H9 (cell line): ENCODE data around the gene UQCRHL. TPM values are rescaled to one million over a fixed set of nuclear protein-coding genes. Genes with fewer than 3 reads are reported as not detected.

Source experiments
- DNase-seq: peaks from one replicate; pipeline ENCODE4 v3.0.0-alpha.2; 2017
- H2AFZ ChIP-seq: one replicate; pipeline ENCODE4 v1.6.1; 2013; ENCODE audit warnings: mild to moderate bottlenecking, low read length, control low read depth, moderate library complexity
- H2AK5ac ChIP-seq: 2 replicates; pipeline ENCODE4 v1.6.1; 2013; ENCODE audit warnings: low read length, control low read depth, mixed read lengths; ENCODE audit not compliant: insufficient read length
- H2BK120ac ChIP-seq: one replicate; pipeline ENCODE4 v1.6.1; 2013; ENCODE audit warnings: low read depth, mild to moderate bottlenecking, low read length, control low read depth, inconsistent platforms; ENCODE audit not compliant: poor library complexity, severe bottlenecking
- H2BK12ac ChIP-seq: 2 replicates; pipeline ENCODE4 v1.6.1; 2013; ENCODE audit warnings: low read length, control low read depth, mixed read lengths, low read depth; ENCODE audit not compliant: insufficient read length
- H2BK15ac ChIP-seq: 2 replicates; pipeline ENCODE4 v1.6.1; 2013; ENCODE audit warnings: low read depth, low read length, control low read depth
- H2BK20ac ChIP-seq: one replicate; pipeline ENCODE4 v1.6.1; 2013; ENCODE audit warnings: low read depth, mild to moderate bottlenecking, low read length, control low read depth, inconsistent platforms; ENCODE audit not compliant: poor library complexity, severe bottlenecking
- H2BK5ac ChIP-seq: 2 replicates; pipeline ENCODE4 v1.6.1; 2013; ENCODE audit warnings: low read length, control low read depth, mixed read lengths; ENCODE audit not compliant: insufficient read length
- H3K14ac ChIP-seq: 2 replicates; pipeline ENCODE4 v1.6.1; 2013; ENCODE audit warnings: low read length, control low read depth; ENCODE audit not compliant: insufficient read depth
- H3K18ac ChIP-seq: 2 replicates; pipeline ENCODE4 v1.6.1; 2013; ENCODE audit warnings: low read depth, mild to moderate bottlenecking, mixed read lengths, low read length, control low read depth; ENCODE audit not compliant: insufficient read length
- H3K23ac ChIP-seq: 2 replicates; pipeline ENCODE4 v1.6.1; 2013; ENCODE audit warnings: low read length, control low read depth, mixed read lengths, low read depth; ENCODE audit not compliant: insufficient read length
- H3K23me2 ChIP-seq: 2 replicates; pipeline ENCODE4 v1.6.1; 2013; ENCODE audit warnings: low read depth, mild to moderate bottlenecking, mixed read lengths, low read length, control low read depth; ENCODE audit not compliant: insufficient read length, poor library complexity, severe bottlenecking
- H3K27ac ChIP-seq: 2 replicates; pipeline ENCODE4 v1.5.1; 2013; ENCODE audit warnings: low read length, control low read depth, mixed read lengths, low read depth; ENCODE audit not compliant: insufficient read length
- H3K27me3 ChIP-seq: 2 replicates; pipeline ENCODE4 v1.6.1; 2013; ENCODE audit warnings: low read length, control low read depth, inconsistent platforms; ENCODE audit not compliant: insufficient read depth
- H3K4ac ChIP-seq: 2 replicates; pipeline ENCODE4 v1.6.1; 2013; ENCODE audit warnings: low read depth, mild to moderate bottlenecking, control low read depth, inconsistent platforms, low read length, moderate library complexity
- H3K4me1 ChIP-seq: 2 replicates; pipeline ENCODE4 v1.6.1; 2013; ENCODE audit warnings: low read length, control low read depth, inconsistent platforms; ENCODE audit not compliant: insufficient read depth
- H3K4me2 ChIP-seq: 2 replicates; pipeline ENCODE4 v1.6.1; 2013; ENCODE audit warnings: low read length, control low read depth, mixed read lengths; ENCODE audit not compliant: insufficient read length, insufficient read depth
- H3K56ac ChIP-seq: 2 replicates; pipeline ENCODE4 v1.6.1; 2013; ENCODE audit warnings: low read depth, mild to moderate bottlenecking, mixed read lengths, low read length, control low read depth; ENCODE audit not compliant: insufficient read length
- H3K79me1 ChIP-seq: 2 replicates; pipeline ENCODE4 v1.6.1; 2013; ENCODE audit warnings: low read depth, mild to moderate bottlenecking, moderate library complexity, low read length, control low read depth, inconsistent platforms; ENCODE audit not compliant: insufficient read depth, poor library complexity, severe bottlenecking
- H3K79me2 ChIP-seq: 2 replicates; pipeline ENCODE4 v1.6.1; 2013; ENCODE audit warnings: low read length, control low read depth, inconsistent platforms; ENCODE audit not compliant: insufficient read depth
- H3K9ac ChIP-seq: 2 replicates; pipeline ENCODE4 v1.6.1; 2013; ENCODE audit warnings: low read length, control low read depth, mixed read lengths; ENCODE audit not compliant: insufficient read length; ENCODE audit errors: extremely low read depth
- H3K9me3 ChIP-seq: one replicate; pipeline ENCODE4 v1.6.1; 2013; ENCODE audit warnings: low read depth, low read length, inconsistent platforms; ENCODE audit not compliant: control insufficient read depth
- H3T11ph ChIP-seq: one replicate; pipeline ENCODE4 v1.6.1; 2013; ENCODE audit warnings: mild to moderate bottlenecking, low read length, control low read depth, inconsistent platforms
- H4K20me1 ChIP-seq: one replicate; pipeline ENCODE4 v1.6.1; 2013; ENCODE audit not compliant: control insufficient read depth, insufficient read length, insufficient read depth
- H4K5ac ChIP-seq: 2 replicates; pipeline ENCODE4 v1.6.1; 2013; ENCODE audit warnings: low read depth, mild to moderate bottlenecking, mixed read lengths, low read length, control low read depth; ENCODE audit not compliant: insufficient read length
- H4K8ac ChIP-seq: replicated peaks from 2 replicates; pipeline ENCODE4 v1.6.1; 2013; ENCODE audit warnings: low read length, control low read depth, mixed read lengths, low read depth; ENCODE audit not compliant: insufficient read length
- H4K91ac ChIP-seq: 2 replicates; pipeline ENCODE4 v1.6.1; 2013; ENCODE audit warnings: low read depth, mild to moderate bottlenecking, moderate library complexity, mixed read lengths, low read length, control low read depth; ENCODE audit not compliant: insufficient read length
- H3K27ac Mint-ChIP-seq, 3 experiments: 2 replicates in 2 of 3; 3 replicates in 1 of 3; pipeline ENCODE4 v1.8.0; 2020 to 2021; ENCODE audit warnings: mixed read lengths in 3 of 3, mild to moderate bottlenecking in 1 of 3, moderate library complexity in 1 of 3
- H3K27me3 Mint-ChIP-seq: 2 replicates; pipeline ENCODE4 v1.8.0; 2021; ENCODE audit warnings: low read depth, mild to moderate bottlenecking, moderate library complexity, mixed read lengths
- H3K36me3 Mint-ChIP-seq, 3 experiments: 2 replicates in 2 of 3; 3 replicates in 1 of 3; pipeline ENCODE4 v1.8.0; 2020 to 2021; ENCODE audit warnings: low read depth in 3 of 3, mixed read lengths in 3 of 3; ENCODE audit not compliant: insufficient read depth in 1 of 3
- H3K4me1 Mint-ChIP-seq, 2 experiments: 2 replicates each; pipeline ENCODE4 v1.8.0; 2020; ENCODE audit warnings: mixed read lengths in 2 of 2
- H3K4me3 Mint-ChIP-seq, 2 experiments: 2 replicates in 1 of 2; 3 replicates in 1 of 2; pipeline ENCODE4 v1.8.0; 2020 to 2021; ENCODE audit warnings: mild to moderate bottlenecking in 2 of 2, mixed read lengths in 2 of 2, moderate library complexity in 1 of 2
- H3K9me3 Mint-ChIP-seq, 2 experiments: 2 replicates in 1 of 2; 3 replicates in 1 of 2; pipeline ENCODE4 v1.8.0; 2020; ENCODE audit warnings: mild to moderate bottlenecking in 2 of 2, mixed read lengths in 2 of 2, moderate library complexity in 1 of 2
- CTCF ChIP-seq: fragments of 200-600 bp; sonication (generic); conservative IDR thresholded peaks from 3 replicates; pipeline ENCODE4 v1.8.0; 2021; ENCODE audit warnings: antibody characterized with exemption, mild to moderate bottlenecking
- WGBS: extraction: QIAGEN DNeasy Blood & Tissue Kit; methylation state at CpG from one replicate; pipeline ENCODE4 v1.1.7; 2013; ENCODE audit warnings: missing lambda C conversion rate, low lambda C conversion rate, mixed read lengths; ENCODE audit not compliant: insufficient read length; ENCODE audit errors: extremely low coverage; 5-methylcytosine and 5-hydroxymethylcytosine counted together
- total RNA-seq: library from RNA; stranded (reverse); gene quantifications from 2 replicates; pipeline ENCODE4 v1.2.1, GENCODE V29; 2021

Gene UQCRHL
- total RNA-seq, 1 experiment from 2014 or later, result 2.0 TPM

- peaks cover 7 to 11% (median 7%) of the 10 kb centered on the region in 3 experiments; a peak in 6 of 7 replicates for H3K36me3 Mint-ChIP-seq
- H3K18ac ChIP-seq, result peak overlapping the region; percentile 99
- peak; percentile 90 for DNase-seq
- peak overlapping the region; percentile 98 for H2BK5ac ChIP-seq
- H2BK120ac ChIP-seq, result peak overlapping the region; percentile 95
- no CpG with 5 or more reads among the region's 77 CpGs for WGBS
- H3K79me2 ChIP-seq, result no peaks in the 10 kb centered on the region
- H3K4me1 Mint-ChIP-seq, result peaks cover 36 to 41% of the 10 kb centered on the region in 2 experiments
- TF ChIP-seq CTCF, result no peak
- no peaks in the 10 kb centered on the region for H3K27me3 ChIP-seq
- no peak overlapping the region for H2BK20ac ChIP-seq
- peak overlapping the region; percentile 89 for H3K56ac ChIP-seq
- H4K20me1 ChIP-seq, result no peaks in the 10 kb centered on the region
- peak overlapping the region; percentile 70 for H3K4me2 ChIP-seq
- H2AFZ ChIP-seq, result no peak overlapping the region
- H3K4ac ChIP-seq, result peak overlapping the region; percentile 96
- peak overlapping the region; percentile 99 for H4K8ac ChIP-seq
- no peaks in the 10 kb centered on the region for H3K79me1 ChIP-seq
- H3K27me3 Mint-ChIP-seq, result no peaks in the 10 kb centered on the region
- H2BK15ac ChIP-seq, result peak overlapping the region; percentile 98
- H4K91ac ChIP-seq, result peak overlapping the region; percentile 100
- H3K23me2 ChIP-seq, result peaks cover 14% of the 10 kb centered on the region
- no peak overlapping the region for H2AK5ac ChIP-seq
- no peaks in the 10 kb centered on the region; a peak in 1 of 5 replicates for H3K9me3 Mint-ChIP-seq
- no peak overlapping the region for H3K23ac ChIP-seq
- peak overlapping the region; percentile 11 for H3T11ph ChIP-seq
- peak overlapping the region; percentile 78 to 92 for H3K4me3 Mint-ChIP-seq
- H3K9me3 ChIP-seq, result no peaks in the 10 kb centered on the region
- peak overlapping the region; percentile 99 for H3K27ac ChIP-seq
- peak overlapping the region; percentile 98 for H3K14ac ChIP-seq
- H3K4me1 ChIP-seq, result peaks cover under 1% of the 10 kb centered on the region; the same call in 1 of the 2 replicates
- H2BK12ac ChIP-seq, result peak overlapping the region; percentile 69
- H4K5ac ChIP-seq, result peak overlapping the region; percentile 100
- peak overlapping the region; percentile 100 for H3K9ac ChIP-seq
- H3K27ac Mint-ChIP-seq, result peak overlapping the region; percentile 99 to 100 (median 100)
Observed at GRCh38 chr1:15834406-15835204, 27.2 kb upstream of the UQCRHL start.
